ENCODE measurements around the gene PEX26. TPM values are rescaled to one million over a fixed set of nuclear protein-coding genes. Genes with fewer than 3 reads are reported as not detected.

The PEX26 gene
- total and polyA plus RNA-seq, 9 of the 15 experiments (the other 6 are each of a cell fraction or from before 2014, with no cell fraction given) = 0.35 to 39.6 (median 17.4) TPM

GRCh38 chr22:18100781-18101180, 23.0 kb downstream of the PEX26 start:
- no peak for FAIRE-seq
- CTCF ChIA-PET (ENCODE audit: low intra/inter-chr PET ratio) = no interaction called here

GRCh38 chr22:18101536-18101935, 23.7 kb downstream of the PEX26 start:
- 85% methylated on average over 4 of the region's 4 CpGs for WGBS (ENCODE audit: insufficient coverage, low coverage, missing lambda C conversion rate)
- Histone ChIP-seq H3K9me1 (ENCODE audit: control insufficient read depth, insufficient read depth, low read length) (no peaks in the 10 kb centered on the region), H3K36me3 (ENCODE audit: control insufficient read depth, insufficient read depth, low read length) (peaks cover 3% of the 10 kb centered on the region; the same call in 1 of the 3 replicates), H3K4me1 (replicated peaks in 1 of 2; ENCODE audit: control insufficient read depth in 2 of 2, insufficient read depth in 2 of 2, low read length in 2 of 2) (0 out of 5 replicates have a peak, but pooled peaks cover 0 to 3% of the 10 kb centered on the region in 2 experiments), H2AFZ (ENCODE audit: low read depth, low read length) (no peak overlapping the region), H3K9me3 (replicated peaks; ENCODE audit: control insufficient read depth, insufficient read depth, low read depth, low read length) (no peaks in the 10 kb centered on the region; the same call in 1 of the 2 replicates), H3K79me2 (ENCODE audit: control insufficient read depth, insufficient read depth, low read length) (no peaks in the 10 kb centered on the region), H4K20me1 (replicated peaks; ENCODE audit: control insufficient read depth, insufficient read depth, low read length) (no peaks in the 10 kb centered on the region), H3K9ac (ENCODE audit: insufficient read depth in 1 of 2, low read depth in 2 of 2, low read length in 2 of 2) (no peak overlapping the region), H3K4me3 (no peak overlapping the region), H3K27ac (ENCODE audit: extremely low read depth, low read depth, low read length) (no peak overlapping the region), H3K4me2 (ENCODE audit: insufficient read depth, low read length) (no peak overlapping the region), H3K27me3 (ENCODE audit: control insufficient read depth in 2 of 2, insufficient read depth in 2 of 2, low read length in 2 of 2) (no peaks in the 10 kb centered on the region)
- FAIRE-seq = no peak
- CTCF ChIA-PET (ENCODE audit: low intra/inter-chr PET ratio) = no interaction called here
- intact Hi-C loops (cut with micrococcal nuclease) (loop anchor here (10.0 kb wide), 1 partner anchor 77 kb away; the partner anchor contains the start of gene MICAL3), in situ Hi-C loops (cut with MboI) (no loop called here)
- DNase-seq (ENCODE audit: extremely low read depth in 1 of 4, low spot score in 3 of 4) = no peak
- POLR2A ChIA-PET = interaction anchor here (0.5 to 0.8 kb wide), 3 partner anchors 12 to 1364 kb away, joined by 3 to 5 read pairs (median 3); no protein-coding TSS in a partner anchor
- no peak for ATAC-seq
- no TSS peak for BruUV-seq (replicated peaks)
- TF ChIP-seq ZC3H4 (CRISPR knock-in tag; IDR thresholded peaks at IDR 0.05; ENCODE audit: borderline replicate concordance) (no peak), FOXK2 (conservative IDR thresholded peaks at IDR 0.05 in 1 of 2, IDR thresholded peaks at IDR 0.05 in 1 of 2; ENCODE audit: low read depth in 2 of 2) (no peak), ZNF609 (CRISPR knock-in tag; IDR thresholded peaks at IDR 0.05; ENCODE audit: borderline replicate concordance) (no peak), USF2 (CRISPR knock-in tag; IDR thresholded peaks at IDR 0.05) (no peak), FIP1L1 (IDR thresholded peaks at IDR 0.05; ENCODE audit: low read depth, low read length, poor library complexity, severe bottlenecking) (no peak), SIRT6 (IDR thresholded peaks at IDR 0.05; ENCODE audit: low read depth, low read length) (no peak)

More at GRCh38 chr22:18100781-18101180, 23.0 kb downstream of the PEX26 start:
- H2AFZ ChIP-seq (ENCODE audit: low read depth, low read length) = no peak overlapping the region
- H3K9ac ChIP-seq (ENCODE audit: insufficient read depth in 1 of 2, low read depth in 2 of 2, low read length in 2 of 2) = no peak overlapping the region
- no peaks in the 10 kb centered on the region for H3K27me3 ChIP-seq (ENCODE audit: control insufficient read depth in 2 of 2, insufficient read depth in 2 of 2, low read length in 2 of 2)
- no peak overlapping the region for H3K27ac ChIP-seq (ENCODE audit: extremely low read depth, low read depth, low read length)
- H3K4me3 ChIP-seq = no peak overlapping the region
- POLR2A ChIA-PET = interaction anchor here (0.6 to 1.5 kb wide), 5 partner anchors 9 to 23 kb away, joined by 3 to 6 read pairs (median 5); partner anchors contain the start of gene PEX26
- DNase-seq (ENCODE audit: extremely low read depth in 1 of 4, low spot score in 3 of 4) (no peak), ATAC-seq (no peak)
- intact Hi-C loops (cut with micrococcal nuclease) (loop anchor here (10.0 kb wide), 1 partner anchor 76 kb away; the partner anchor contains the start of gene MICAL3), in situ Hi-C loops (cut with MboI) (no loop called here)
- H3K79me2 ChIP-seq (ENCODE audit: control insufficient read depth, insufficient read depth, low read length) = no peaks in the 10 kb centered on the region
- H3K4me2 ChIP-seq (ENCODE audit: insufficient read depth, low read length) = no peak overlapping the region
- H4K20me1 ChIP-seq (replicated peaks; ENCODE audit: control insufficient read depth, insufficient read depth, low read length) = no peaks in the 10 kb centered on the region
- H3K9me3 ChIP-seq (replicated peaks; ENCODE audit: control insufficient read depth, insufficient read depth, low read depth, low read length) = no peaks in the 10 kb centered on the region; the same call in 1 of the 2 replicates
- no peaks in the 10 kb centered on the region for H3K9me1 ChIP-seq (ENCODE audit: control insufficient read depth, insufficient read depth, low read length)
- H3K4me1 ChIP-seq (replicated peaks in 1 of 2; ENCODE audit: control insufficient read depth in 2 of 2, insufficient read depth in 2 of 2, low read length in 2 of 2) = 0 out of 5 replicates have a peak, but pooled peaks cover 0 to 3% of the 10 kb centered on the region in 2 experiments
- TF ChIP-seq ARID2 (IDR thresholded peaks at IDR 0.05) (no peak), NR2C2 (CRISPR knock-in tag; IDR thresholded peaks at IDR 0.05) (no peak), NR2C2 (tag; IDR thresholded peaks at IDR 0.05) (no peak), C11orf30 (IDR thresholded peaks at IDR 0.05; ENCODE audit: low read depth) (peak; percentile 78), ZNF316 (IDR thresholded peaks at IDR 0.05) (peak; percentile 86), MAFK (IDR thresholded peaks at IDR 0.05; ENCODE audit: low read length) (peak; percentile 88), MAFF (IDR thresholded peaks at IDR 0.05; ENCODE audit: low read length) (peak; percentile 88), MAFG (tag; conservative IDR thresholded peaks at IDR 0.05) (peak; percentile 76)
- peaks cover 3% of the 10 kb centered on the region; the same call in 1 of the 3 replicates for H3K36me3 ChIP-seq (ENCODE audit: control insufficient read depth, insufficient read depth, low read length)
- 91% methylated on average over 3 of the region's 3 CpGs for WGBS (ENCODE audit: insufficient coverage, low coverage, missing lambda C conversion rate)
- no TSS peak for BruUV-seq (replicated peaks)
